ENCODE measurements around the gene ITSN2. TPM values are rescaled to one million over a fixed set of nuclear protein-coding genes. Genes with fewer than 3 reads are reported as not detected.

The ITSN2 gene
- total RNA-seq, 1 donor from 2014 or later, result 52.5 TPM

DNA sequence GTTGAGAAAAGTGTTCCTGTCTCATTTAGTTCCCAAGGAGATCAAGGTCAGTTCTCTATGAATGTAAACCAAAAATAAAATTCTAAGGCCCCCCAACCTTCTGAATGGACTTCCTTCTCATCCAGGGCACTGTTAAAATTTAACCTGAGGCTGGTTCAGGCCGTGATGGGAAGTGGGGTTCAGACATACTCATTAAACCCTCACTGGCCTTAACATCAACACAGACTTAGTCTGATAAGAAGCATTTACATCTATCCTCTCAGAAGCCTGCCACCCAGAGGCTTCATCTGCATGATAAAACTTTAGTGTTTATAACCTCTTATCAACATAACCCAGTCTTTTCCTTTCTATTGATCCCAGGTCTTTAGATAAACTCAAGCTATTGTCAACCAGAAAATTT lies 22.4 kb downstream of the ITSN2 start:
- no peaks in the 10 kb centered on the region for H3K27me3 ChIP-seq
- no peaks in the 10 kb centered on the region for H3K36me3 ChIP-seq
- no peak overlapping the region for H3K4me3 ChIP-seq
- no peak overlapping the region for H3K27ac ChIP-seq
- no peak for DNase-seq (ENCODE audit: extremely low spot score in 2 of 2)
- TF ChIP-seq POLR2A (IDR thresholded peaks at IDR 0.05) (no peak), POLR2AphosphoS5 (IDR thresholded peaks at IDR 0.05; ENCODE audit: insufficient read depth in 1 of 2, low read depth in 1 of 2) (no peak)
- TF ChIP-seq, protein P1, sequence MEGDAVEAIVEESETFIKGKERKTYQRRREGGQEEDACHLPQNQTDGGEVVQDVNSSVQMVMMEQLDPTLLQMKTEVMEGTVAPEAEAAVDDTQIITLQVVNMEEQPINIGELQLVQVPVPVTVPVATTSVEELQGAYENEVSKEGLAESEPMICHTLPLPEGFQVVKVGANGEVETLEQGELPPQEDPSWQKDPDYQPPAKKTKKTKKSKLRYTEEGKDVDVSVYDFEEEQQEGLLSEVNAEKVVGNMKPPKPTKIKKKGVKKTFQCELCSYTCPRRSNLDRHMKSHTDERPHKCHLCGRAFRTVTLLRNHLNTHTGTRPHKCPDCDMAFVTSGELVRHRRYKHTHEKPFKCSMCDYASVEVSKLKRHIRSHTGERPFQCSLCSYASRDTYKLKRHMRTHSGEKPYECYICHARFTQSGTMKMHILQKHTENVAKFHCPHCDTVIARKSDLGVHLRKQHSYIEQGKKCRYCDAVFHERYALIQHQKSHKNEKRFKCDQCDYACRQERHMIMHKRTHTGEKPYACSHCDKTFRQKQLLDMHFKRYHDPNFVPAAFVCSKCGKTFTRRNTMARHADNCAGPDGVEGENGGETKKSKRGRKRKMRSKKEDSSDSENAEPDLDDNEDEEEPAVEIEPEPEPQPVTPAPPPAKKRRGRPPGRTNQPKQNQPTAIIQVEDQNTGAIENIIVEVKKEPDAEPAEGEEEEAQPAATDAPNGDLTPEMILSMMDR (IDR thresholded peaks at IDR 0.05), result no peak
- H3K9me3 ChIP-seq, result no peaks in the 10 kb centered on the region
- intact Hi-C loops (cut with DNase I), result no loop called here
- peaks cover 11% of the 10 kb centered on the region for H3K4me1 ChIP-seq

DNA sequence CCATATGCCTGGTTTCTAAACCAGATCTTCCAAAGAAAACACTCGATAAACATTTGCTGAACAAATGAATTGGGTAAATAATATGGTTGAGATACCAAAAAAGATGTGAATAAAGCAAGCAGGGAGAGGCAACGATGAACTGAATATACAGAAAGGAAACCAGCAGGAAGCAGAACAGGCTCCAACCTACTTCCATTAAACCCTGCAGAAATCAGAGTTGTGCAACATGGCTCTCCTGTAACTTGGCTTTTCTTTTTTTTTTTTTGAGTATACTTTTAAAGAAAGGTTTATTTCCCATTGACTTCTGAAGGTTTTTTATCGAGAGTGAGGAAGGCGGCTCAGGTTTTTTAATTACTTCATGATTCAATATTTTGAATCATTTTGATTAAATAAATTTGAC lies 23.5 kb downstream of the ITSN2 start:
- no peak for DNase-seq (ENCODE audit: extremely low spot score in 2 of 2)
- H3K27ac ChIP-seq, result no peak overlapping the region
- TF ChIP-seq POLR2AphosphoS5 (IDR thresholded peaks at IDR 0.05; ENCODE audit: insufficient read depth in 1 of 2, low read depth in 1 of 2), result no peak
- TF ChIP-seq, protein P1 (IDR thresholded peaks at IDR 0.05), result no peak
- TF ChIP-seq POLR2A (IDR thresholded peaks at IDR 0.05), result no peak
- intact Hi-C loops (cut with DNase I), result no loop called here
- no peaks in the 10 kb centered on the region for H3K36me3 ChIP-seq
- no peaks in the 10 kb centered on the region for H3K9me3 ChIP-seq
- peaks cover 10% of the 10 kb centered on the region for H3K4me1 ChIP-seq
- no peaks in the 10 kb centered on the region for H3K27me3 ChIP-seq
- H3K4me3 ChIP-seq, result no peak overlapping the region

DNA sequence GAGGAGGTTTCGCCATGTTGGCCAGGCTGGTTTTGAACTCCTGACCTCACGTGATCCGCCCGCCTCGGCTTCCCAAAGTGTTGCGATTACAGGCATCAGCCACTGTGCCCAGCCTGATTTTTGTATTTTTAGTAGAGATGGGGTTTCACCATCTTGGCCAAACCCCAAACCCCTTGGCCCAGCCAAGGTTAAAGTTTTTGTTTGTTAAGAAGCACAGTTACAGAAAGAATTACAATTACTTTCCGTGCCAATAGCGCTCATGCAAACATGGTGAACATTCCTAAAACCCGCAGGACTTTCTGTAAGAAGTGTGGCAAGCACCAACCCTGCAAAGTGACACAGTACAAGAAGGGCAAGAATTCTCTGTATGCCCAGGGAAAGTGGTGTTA lies 26.1 kb downstream of the ITSN2 start:
- H3K27ac ChIP-seq, result no peak overlapping the region
- no peak for DNase-seq (ENCODE audit: extremely low spot score in 2 of 2)
- no peaks in the 10 kb centered on the region for H3K36me3 ChIP-seq
- peaks cover 22% of the 10 kb centered on the region for H3K4me1 ChIP-seq
- H3K27me3 ChIP-seq, result no peaks in the 10 kb centered on the region
- intact Hi-C loops (cut with DNase I), result no loop called here
- no peaks in the 10 kb centered on the region for H3K9me3 ChIP-seq
- no peak overlapping the region for H3K4me3 ChIP-seq
- TF ChIP-seq, protein P1 (IDR thresholded peaks at IDR 0.05), result no peak
- TF ChIP-seq POLR2AphosphoS5 (IDR thresholded peaks at IDR 0.05; ENCODE audit: insufficient read depth in 1 of 2, low read depth in 1 of 2) (no peak), POLR2A (IDR thresholded peaks at IDR 0.05) (no peak)

DNA sequence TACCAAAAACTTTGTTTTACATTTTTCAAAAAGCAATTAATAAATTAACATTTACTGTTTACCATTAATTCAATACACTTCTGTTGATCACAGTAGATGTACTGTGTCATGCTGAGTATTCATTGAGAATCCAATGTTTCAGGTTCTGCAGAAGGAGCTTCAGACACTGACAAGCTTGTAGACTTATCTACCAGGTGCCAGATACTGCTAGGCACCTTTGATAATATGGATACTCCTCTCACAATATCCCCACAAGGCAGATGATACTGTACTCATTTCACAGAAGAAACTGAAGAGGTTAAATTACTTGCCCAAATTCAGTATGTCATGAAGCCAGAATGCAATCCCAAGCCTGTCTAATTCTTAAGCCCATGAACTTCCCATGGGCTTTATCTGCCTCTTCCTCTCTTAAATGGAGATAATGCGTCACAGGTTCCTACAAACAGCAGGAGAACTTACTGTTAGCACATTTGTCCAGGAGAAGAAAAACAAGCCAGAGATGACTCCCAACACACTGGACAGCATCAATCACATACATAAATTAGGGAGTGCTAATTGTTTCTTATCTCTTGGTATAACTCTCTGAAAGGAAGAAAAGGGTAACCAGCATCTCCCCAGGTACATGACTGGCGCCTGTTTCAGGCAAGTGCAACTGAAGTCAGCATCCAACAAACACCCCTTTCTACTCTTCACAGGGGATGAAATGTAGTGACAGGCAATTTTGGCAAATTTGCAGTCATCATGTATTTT lies 27.4 kb downstream of the ITSN2 start:
- Histone ChIP-seq H3K9me3 (no peaks in the 10 kb centered on the region), H3K27ac (no peak overlapping the region), H3K27me3 (no peaks in the 10 kb centered on the region), H3K36me3 (no peaks in the 10 kb centered on the region), H3K4me3 (no peak overlapping the region), H3K4me1 (peaks cover 31% of the 10 kb centered on the region)
- no peak for DNase-seq (ENCODE audit: extremely low spot score in 2 of 2)
- TF ChIP-seq, protein P1 (IDR thresholded peaks at IDR 0.05), result no peak
- TF ChIP-seq POLR2AphosphoS5 (IDR thresholded peaks at IDR 0.05; ENCODE audit: insufficient read depth in 1 of 2, low read depth in 1 of 2) (no peak), POLR2A (IDR thresholded peaks at IDR 0.05) (no peak)
- intact Hi-C loops (cut with DNase I), result no loop called here

DNA sequence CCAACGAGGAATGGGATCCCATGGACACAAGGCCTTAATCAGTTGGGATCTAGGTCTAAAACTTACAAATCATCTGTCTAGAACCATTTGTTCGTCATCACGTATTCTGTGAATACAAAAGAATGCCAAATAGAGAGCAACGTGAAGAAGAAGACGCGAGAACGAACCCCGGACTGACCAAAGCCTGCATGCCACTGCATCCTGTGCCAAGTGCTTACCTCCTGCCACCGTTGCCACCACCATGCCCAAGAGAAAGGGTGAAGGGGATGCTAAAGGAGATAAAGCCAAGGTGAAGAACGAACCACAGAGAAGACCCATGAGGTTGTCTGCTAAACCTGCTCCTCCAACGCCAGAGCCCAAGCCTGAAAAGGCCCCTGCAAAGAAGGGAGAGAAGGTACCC lies 30.2 kb downstream of the ITSN2 start:
- no peaks in the 10 kb centered on the region for H3K27me3 ChIP-seq
- no peaks in the 10 kb centered on the region for H3K36me3 ChIP-seq
- H3K4me3 ChIP-seq, result no peak overlapping the region
- no peak for DNase-seq (ENCODE audit: extremely low spot score in 2 of 2)
- TF ChIP-seq POLR2A (IDR thresholded peaks at IDR 0.05) (no peak), POLR2AphosphoS5 (IDR thresholded peaks at IDR 0.05; ENCODE audit: insufficient read depth in 1 of 2, low read depth in 1 of 2) (no peak)
- intact Hi-C loops (cut with DNase I), result no loop called here
- H3K4me1 ChIP-seq, result peaks cover 31% of the 10 kb centered on the region
- no peak overlapping the region for H3K27ac ChIP-seq
- no peaks in the 10 kb centered on the region for H3K9me3 ChIP-seq
